ENCODE measurements around the gene CSAD.

DNA sequence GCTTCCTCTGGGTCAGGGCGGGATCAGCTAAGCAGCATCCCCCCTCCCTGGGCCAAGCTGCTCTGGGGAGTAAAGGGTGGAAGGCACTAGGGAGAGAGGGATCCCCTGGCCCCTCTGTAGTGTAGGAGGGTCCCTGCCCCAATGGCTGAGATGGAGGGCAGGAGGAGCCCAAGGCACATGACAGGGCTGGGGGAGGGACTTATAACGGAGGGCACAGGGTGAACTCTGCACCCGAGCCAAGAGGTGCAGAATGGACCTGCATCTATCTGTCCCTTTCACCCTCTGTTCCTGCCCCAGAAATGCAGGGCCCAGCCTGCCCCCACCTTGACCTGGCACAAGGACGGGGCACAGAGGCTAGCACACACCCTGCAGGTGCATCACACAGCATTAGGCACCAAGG is 30.1 kb upstream of the CSAD start:
- TF ChIP-seq CTCF (conservative IDR thresholded peaks at IDR 0.05 in 1 of 2, IDR thresholded peaks at IDR 0.05 in 1 of 2; ENCODE audit: extremely low read depth in 1 of 2, insufficient read depth in 1 of 2, low read depth in 1 of 2, low read length in 2 of 2) = no peak
- TF ChIP-seq EZH2 (IDR thresholded peaks at IDR 0.05; ENCODE audit: borderline replicate concordance, low read length) = no peak

All from mammary epithelial cell (primary cell).